CD14-positive monocyte (primary cell): ENCODE results near the gene PCCA. TPM values are rescaled to one million over a fixed set of nuclear protein-coding genes. Genes with fewer than 3 reads are reported as not detected.

Experiments used
- DNase-seq, 3 donors: peaks; one replicate each; pipeline ENCODE4 v3.0.0-alpha.2; 2011 to 2022
- H2AFZ ChIP-seq: 2 replicates; pipeline ENCODE4 v1.6.0; 2012; ENCODE audit warnings: mild to moderate bottlenecking, low read depth, low read length, inconsistent platforms; ENCODE audit not compliant: insufficient read depth, poor library complexity, severe bottlenecking
- H3K27ac ChIP-seq, 2 donors: 1 replicate in 1 of 2; 2 replicates in 1 of 2; pipeline ENCODE4 v1.5.1; 2012 to 2013; ENCODE audit warnings: low read length in 2 of 2, control low read depth in 1 of 2, inconsistent platforms in 1 of 2, low read depth in 1 of 2, mild to moderate bottlenecking in 1 of 2
- H3K27me3 ChIP-seq, 2 donors: one replicate each; pipeline versions ENCODE4 v1.6.0 to v1.6.1; 2011 to 2013; ENCODE audit warnings: low read length in 2 of 2; ENCODE audit not compliant: control insufficient read depth in 2 of 2, insufficient read depth in 2 of 2
- H3K36me3 ChIP-seq, 2 donors: replicated peaks in 1 of 2; 1 replicate in 1 of 2; 2 replicates in 1 of 2; pipeline versions ENCODE4 v1.5.1 to v1.6.1; 2012 to 2013; ENCODE audit warnings: low read length in 2 of 2, control low read depth in 1 of 2, inconsistent platforms in 1 of 2, mild to moderate bottlenecking in 1 of 2; ENCODE audit not compliant: insufficient read depth in 2 of 2, control insufficient read depth in 1 of 2
- H3K4me1 ChIP-seq, 2 donors: 1 replicate in 1 of 2; 2 replicates in 1 of 2; pipeline versions ENCODE4 v1.5.1 to v1.6.1; 2012 to 2013; ENCODE audit warnings: low read length in 2 of 2, control low read depth in 1 of 2, inconsistent platforms in 1 of 2, mild to moderate bottlenecking in 1 of 2, moderate library complexity in 1 of 2; ENCODE audit not compliant: insufficient read depth in 2 of 2, control insufficient read depth in 1 of 2
- H3K4me2 ChIP-seq: replicated peaks from 2 replicates; pipeline ENCODE3; 2012; ENCODE audit warnings: low read length, moderate library complexity, mild to moderate bottlenecking; ENCODE audit not compliant: poor library complexity, severe bottlenecking; ENCODE audit errors: extremely low read depth
- H3K4me3 ChIP-seq, 3 experiments: fragments of 200-600 bp in 1 of 3; sonication (generic) in 1 of 3; replicated peaks in 1 of 3; 1 replicate in 2 of 3; 2 replicates in 1 of 3; pipeline ENCODE4 v1.5.1; 2011 to 2013; ENCODE audit warnings: low read length in 3 of 3, mild to moderate bottlenecking in 3 of 3, control low read depth in 2 of 3, low read depth in 2 of 3, inconsistent platforms in 1 of 3, moderate library complexity in 1 of 3
- H3K79me2 ChIP-seq: 2 replicates; pipeline ENCODE4 v1.6.0; 2012; ENCODE audit warnings: mild to moderate bottlenecking, control low read depth, inconsistent platforms, low read length, moderate library complexity; ENCODE audit not compliant: insufficient read depth
- H3K9ac ChIP-seq: 2 replicates; pipeline ENCODE4 v1.6.0; 2017; ENCODE audit warnings: low read length, mild to moderate bottlenecking; ENCODE audit not compliant: insufficient read depth, poor library complexity, severe bottlenecking
- H3K9me3 ChIP-seq, 2 donors: replicated peaks in 1 of 2; 1 replicate in 1 of 2; 2 replicates in 1 of 2; pipeline versions ENCODE4 v1.5.1 to v1.6.1; 2012 to 2013; ENCODE audit warnings: low read length in 2 of 2, control low read depth in 1 of 2; ENCODE audit not compliant: control insufficient read depth in 1 of 2, insufficient read depth in 1 of 2
- H4K20me1 ChIP-seq: 2 replicates; pipeline ENCODE4 v1.6.0; 2012; ENCODE audit warnings: mild to moderate bottlenecking, low read length, control low read depth, moderate library complexity; ENCODE audit not compliant: insufficient read depth
- H3K27ac Mint-ChIP-seq, 7 donors: one replicate each; pipeline ENCODE4 v1.8.0; 2020; ENCODE audit warnings: mild to moderate bottlenecking in 7 of 7, mixed read lengths in 7 of 7, moderate library complexity in 6 of 7, inconsistent platforms in 2 of 7
- H3K27me3 Mint-ChIP-seq, 3 donors: one replicate each; pipeline ENCODE4 v1.8.0; 2021 to 2022; ENCODE audit warnings: low read depth in 3 of 3, mild to moderate bottlenecking in 3 of 3, mixed read lengths in 3 of 3, moderate library complexity in 3 of 3, inconsistent platforms in 1 of 3
- H3K36me3 Mint-ChIP-seq, 2 donors: one replicate each; pipeline ENCODE4 v1.8.0; 2020; ENCODE audit warnings: mixed read lengths in 2 of 2, inconsistent platforms in 1 of 2, mild to moderate bottlenecking in 1 of 2
- H3K4me1 Mint-ChIP-seq: one replicate; pipeline ENCODE4 v1.8.0; 2020; ENCODE audit warnings: mild to moderate bottlenecking, mixed read lengths
- H3K4me3 Mint-ChIP-seq, 2 donors: one replicate each; pipeline ENCODE4 v1.8.0; 2020; ENCODE audit warnings: mild to moderate bottlenecking in 2 of 2, mixed read lengths in 2 of 2, moderate library complexity in 1 of 2
- H3K9me3 Mint-ChIP-seq, 7 donors: one replicate each; pipeline ENCODE4 v1.8.0; 2020 to 2022; ENCODE audit warnings: mixed read lengths in 7 of 7, mild to moderate bottlenecking in 6 of 7, moderate library complexity in 6 of 7, inconsistent platforms in 2 of 7
- WGBS: methylation state at CpG from one replicate; pipeline ENCODE4 v1.1.5; 2013; ENCODE audit warnings: missing lambda C conversion rate; ENCODE audit not compliant: insufficient coverage; 5-methylcytosine and 5-hydroxymethylcytosine counted together
- intact Hi-C, 2 donors: fragments of 100-400 bp; cut with micrococcal nuclease; formaldehyde crosslinking; loops; one replicate each; pipeline versions ENCODE4 v1.15.0 to v1.15.1; 2023
- polyA plus RNA-seq, 3 donors: library from polyadenylated mRNA; depleted of rRNA in 1 of 3; unstranded in 2 of 3; stranded (reverse) in 1 of 3; fragments of 300-500 nt in 2 of 3; fragments of >200 nt in 1 of 3; fragmentation: Illumina TruSeq in 2 of 3; gene quantifications; 1 replicate in 2 of 3; 2 replicates in 1 of 3; pipeline ENCODE4 v1.2.3, GENCODE V29; 2012 to 2021
- TF ChIP-seq, protein P1 (sequence below): fragments of 200-600 bp; IDR thresholded peaks from one replicate; pipeline ENCODE4 v1.8.0; 2022; ENCODE audit warnings: antibody characterized with exemption, mild to moderate bottlenecking

The PCCA gene
- polyA plus RNA-seq, 3 donors: 4.4 to 13.5 (median 11.9) TPM

DNA sequence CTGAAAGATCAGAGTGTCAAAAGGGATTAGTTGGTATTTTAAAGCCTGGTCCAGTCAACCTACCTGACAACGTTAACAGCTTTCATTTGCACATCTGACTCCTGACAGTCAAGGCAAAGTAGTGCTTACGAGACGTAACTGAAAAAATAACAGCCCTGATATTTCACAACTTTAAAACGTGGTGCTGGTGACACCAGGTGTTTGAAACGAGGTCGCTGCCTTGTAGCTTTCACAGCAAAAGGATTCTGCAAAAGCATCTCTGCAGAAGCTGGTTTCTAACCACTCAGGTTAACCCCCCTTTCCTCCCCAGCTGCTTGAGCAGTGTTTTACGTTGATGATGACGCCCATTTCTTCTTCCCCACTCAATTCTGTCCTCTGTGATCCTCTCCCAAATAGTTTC lies 476.4 kb downstream of the PCCA start:
- H3K27me3 Mint-ChIP-seq: no peaks in the 10 kb centered on the region
- H3K9ac ChIP-seq: no peak overlapping the region
- H3K4me3 Mint-ChIP-seq: no peak overlapping the region
- no peaks in the 10 kb centered on the region for H3K79me2 ChIP-seq
- H3K27ac Mint-ChIP-seq: no peak overlapping the region
- TF ChIP-seq, protein P1, sequence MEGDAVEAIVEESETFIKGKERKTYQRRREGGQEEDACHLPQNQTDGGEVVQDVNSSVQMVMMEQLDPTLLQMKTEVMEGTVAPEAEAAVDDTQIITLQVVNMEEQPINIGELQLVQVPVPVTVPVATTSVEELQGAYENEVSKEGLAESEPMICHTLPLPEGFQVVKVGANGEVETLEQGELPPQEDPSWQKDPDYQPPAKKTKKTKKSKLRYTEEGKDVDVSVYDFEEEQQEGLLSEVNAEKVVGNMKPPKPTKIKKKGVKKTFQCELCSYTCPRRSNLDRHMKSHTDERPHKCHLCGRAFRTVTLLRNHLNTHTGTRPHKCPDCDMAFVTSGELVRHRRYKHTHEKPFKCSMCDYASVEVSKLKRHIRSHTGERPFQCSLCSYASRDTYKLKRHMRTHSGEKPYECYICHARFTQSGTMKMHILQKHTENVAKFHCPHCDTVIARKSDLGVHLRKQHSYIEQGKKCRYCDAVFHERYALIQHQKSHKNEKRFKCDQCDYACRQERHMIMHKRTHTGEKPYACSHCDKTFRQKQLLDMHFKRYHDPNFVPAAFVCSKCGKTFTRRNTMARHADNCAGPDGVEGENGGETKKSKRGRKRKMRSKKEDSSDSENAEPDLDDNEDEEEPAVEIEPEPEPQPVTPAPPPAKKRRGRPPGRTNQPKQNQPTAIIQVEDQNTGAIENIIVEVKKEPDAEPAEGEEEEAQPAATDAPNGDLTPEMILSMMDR: no peak
- H3K27ac ChIP-seq: no peak overlapping the region
- H2AFZ ChIP-seq: no peak overlapping the region
- H4K20me1 ChIP-seq: no peaks in the 10 kb centered on the region
- H3K4me1 ChIP-seq: no peaks in the 10 kb centered on the region
- no peaks in the 10 kb centered on the region for H3K27me3 ChIP-seq
- peaks cover 0 to 12% of the 10 kb centered on the region in 2 donors for H3K9me3 ChIP-seq
- peaks cover 0 to 3% of the 10 kb centered on the region in 2 donors for H3K36me3 Mint-ChIP-seq
- DNase-seq: no peak
- peaks cover 9 to 14% (median 10%) of the 10 kb centered on the region in 7 donors for H3K9me3 Mint-ChIP-seq
- WGBS: 63% methylated on average over 6 of the region's 8 CpGs
- no peaks in the 10 kb centered on the region for H3K36me3 ChIP-seq
- no peak overlapping the region for H3K4me2 ChIP-seq
- no peaks in the 10 kb centered on the region for H3K4me1 Mint-ChIP-seq
- intact Hi-C loops: no loop called here
- H3K4me3 ChIP-seq: no peak overlapping the region

DNA sequence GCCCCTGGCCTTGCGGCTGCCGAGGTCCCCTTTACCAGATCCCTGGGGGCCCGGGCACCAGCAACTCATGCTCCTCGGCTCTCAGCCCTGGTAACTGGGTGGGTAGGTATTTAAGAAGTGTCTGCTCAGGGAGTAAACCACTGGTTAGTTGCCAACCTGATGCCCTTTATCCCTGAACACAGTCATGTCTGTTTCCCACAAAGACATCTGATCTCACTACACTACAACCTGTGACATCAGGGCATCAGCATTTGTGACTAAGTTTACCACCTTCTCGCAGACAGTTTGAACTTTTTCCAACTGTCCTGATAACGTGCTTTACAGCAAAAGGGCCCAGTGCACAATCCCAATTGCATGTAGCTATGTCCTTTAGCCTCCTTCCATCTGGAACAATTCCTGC lies 477.6 kb downstream of the PCCA start:
- Histone ChIP-seq H2AFZ (no peak overlapping the region), H3K27me3 (no peaks in the 10 kb centered on the region), H3K4me1 (no peaks in the 10 kb centered on the region), H3K4me2 (no peak overlapping the region), H3K27ac (no peak overlapping the region), H3K79me2 (no peaks in the 10 kb centered on the region), H3K4me3 (no peak overlapping the region), H3K9me3 (peaks cover 0 to 12% of the 10 kb centered on the region in 2 donors), H3K36me3 (no peaks in the 10 kb centered on the region), H4K20me1 (no peaks in the 10 kb centered on the region), H3K9ac (no peak overlapping the region)
- Mint-ChIP-seq H3K27ac (no peak overlapping the region), H3K4me3 (no peak overlapping the region), H3K4me1 (no peaks in the 10 kb centered on the region), H3K9me3 (peaks cover 9 to 14% (median 10%) of the 10 kb centered on the region in 7 donors), H3K36me3 (peaks cover 0 to 3% of the 10 kb centered on the region in 2 donors), H3K27me3 (no peaks in the 10 kb centered on the region)
- intact Hi-C loops: no loop called here
- 97% methylated on average over 4 of the region's 6 CpGs for WGBS
- DNase-seq: no peak
- TF ChIP-seq, protein P1: no peak
